CD4-positive, CD25-positive, alpha-beta regulatory T cell (primary cell): ENCODE data around the gene RAB19. TPM values are rescaled to one million over a fixed set of nuclear protein-coding genes. Genes with fewer than 3 reads are reported as not detected.

Source experiments
- ATAC-seq, 2 donors: fragments of 150-1000 bp; cut with Tn5 transposase; one replicate each; pipeline ENCODE4 v1.10.0; 2021; ENCODE audit warnings: low read depth in 2 of 2, moderate number of reproducible peaks in 2 of 2, moderate library complexity in 1 of 2
- DNase-seq, 3 donors: peaks; one replicate each; pipeline versions ENCODE4 v3.0.0 to v3.0.0-alpha.2; 2012 to 2022; ENCODE audit warnings: mixed read lengths in 1 of 3
- H3K27ac ChIP-seq: one replicate; pipeline ENCODE4 v1.7.0; 2013; ENCODE audit warnings: mild to moderate bottlenecking, low read length; ENCODE audit not compliant: insufficient read depth, poor library complexity, severe bottlenecking
- H3K27me3 ChIP-seq: one replicate; pipeline ENCODE4 v1.7.0; 2013; ENCODE audit warnings: low read length; ENCODE audit not compliant: control insufficient read depth, insufficient read depth
- H3K36me3 ChIP-seq: one replicate; pipeline ENCODE4 v1.7.0; 2013; ENCODE audit warnings: mild to moderate bottlenecking, low read length, moderate library complexity; ENCODE audit not compliant: control insufficient read depth, insufficient read depth
- H3K4me1 ChIP-seq: 2 replicates; pipeline ENCODE4 v1.7.0; 2013; ENCODE audit warnings: mild to moderate bottlenecking, low read length; ENCODE audit not compliant: insufficient read depth, control insufficient read depth, poor library complexity, severe bottlenecking
- H3K4me3 ChIP-seq: one replicate; pipeline ENCODE4 v1.7.0; 2013; ENCODE audit warnings: low read depth, mild to moderate bottlenecking, low read length, moderate library complexity
- H3K9me3 ChIP-seq, 2 experiments: 1 replicate in 1 of 2; 2 replicates in 1 of 2; pipeline ENCODE4 v1.7.0; 2013; ENCODE audit warnings: low read length in 2 of 2, mild to moderate bottlenecking in 1 of 2, moderate library complexity in 1 of 2; ENCODE audit not compliant: control insufficient read depth in 2 of 2
- H3K27ac Mint-ChIP-seq, 3 donors: one replicate each; pipeline ENCODE4 v1.8.0; 2020 to 2022; ENCODE audit warnings: mild to moderate bottlenecking in 3 of 3, mixed read lengths in 3 of 3, moderate library complexity in 2 of 3
- H3K27me3 Mint-ChIP-seq: one replicate; pipeline ENCODE4 v1.8.0; 2022; ENCODE audit warnings: mild to moderate bottlenecking, mixed read lengths
- H3K36me3 Mint-ChIP-seq: one replicate; pipeline ENCODE4 v1.8.0; 2020; ENCODE audit warnings: mixed read lengths
- H3K4me1 Mint-ChIP-seq, 4 donors: one replicate each; pipeline ENCODE4 v1.8.0; 2020 to 2022; ENCODE audit warnings: mixed read lengths in 4 of 4, mild to moderate bottlenecking in 1 of 4
- H3K4me3 Mint-ChIP-seq, 4 donors: one replicate each; pipeline ENCODE4 v1.8.0; 2020 to 2022; ENCODE audit warnings: mild to moderate bottlenecking in 4 of 4, mixed read lengths in 4 of 4, moderate library complexity in 3 of 4
- H3K9me3 Mint-ChIP-seq, 7 donors: one replicate each; pipeline ENCODE4 v1.8.0; 2020 to 2022; ENCODE audit warnings: mixed read lengths in 7 of 7, mild to moderate bottlenecking in 3 of 7, moderate library complexity in 2 of 7
- polyA plus RNA-seq, 4 donors: library from polyadenylated mRNA; unstranded; fragments of 300-500 nt; fragmentation: Illumina TruSeq; gene quantifications; one replicate each; pipeline ENCODE4 v1.2.3, GENCODE V29; 2021
- total RNA-seq: library from RNA; stranded (reverse); gene quantifications from one replicate; pipeline ENCODE4 v1.2.3, GENCODE V29; 2022

The RAB19 gene
- total and polyA plus RNA-seq, 5 donors from 2014 or later = 2.1 to 6.7 (median 3.8) TPM

- DNase-seq (no peak), ATAC-seq (no peak)
- Histone ChIP-seq H3K4me1 (no peaks in the 10 kb centered on the region), H3K9me3 (no peaks in the 10 kb centered on the region), H3K27ac (no peak overlapping the region), H3K27me3 (no peaks in the 10 kb centered on the region), H3K36me3 (peaks cover 86% of the 10 kb centered on the region), H3K4me3 (no peak overlapping the region)
- Mint-ChIP-seq H3K27ac (peak overlapping the region in 1 of 3 donors; percentile 17), H3K4me1 (peaks cover 13 to 32% (median 24%) of the 10 kb centered on the region in 4 donors), H3K4me3 (no peak overlapping the region), H3K36me3 (peaks cover 58% of the 10 kb centered on the region), H3K27me3 (no peaks in the 10 kb centered on the region), H3K9me3 (peaks cover 0 to 5% (median 0%) of the 10 kb centered on the region in 7 donors)
Observed at GRCh38 chr7:140456551-140457051, 52.7 kb downstream of the RAB19 start.

- DNase-seq (no peak), ATAC-seq (no peak)
- H3K4me1 Mint-ChIP-seq = peaks cover 18 to 31% (median 23%) of the 10 kb centered on the region in 4 donors
- Histone ChIP-seq H3K9me3 (no peaks in the 10 kb centered on the region), H3K27ac (no peak overlapping the region), H3K36me3 (peaks cover 87% of the 10 kb centered on the region), H3K4me3 (no peak overlapping the region), H3K4me1 (no peaks in the 10 kb centered on the region), H3K27me3 (no peaks in the 10 kb centered on the region)
- H3K27me3 Mint-ChIP-seq = no peaks in the 10 kb centered on the region
- no peak overlapping the region for H3K4me3 Mint-ChIP-seq
- H3K27ac Mint-ChIP-seq = no peak overlapping the region
- peaks cover 47% of the 10 kb centered on the region for H3K36me3 Mint-ChIP-seq
- peaks cover 0 to 5% (median 0%) of the 10 kb centered on the region in 7 donors for H3K9me3 Mint-ChIP-seq
Observed at GRCh38 chr7:140458201-140458600, 54.3 kb downstream of the RAB19 start.

GRCh38 chr7:140458916-140459315 is 55.1 kb downstream of the RAB19 start:
- DNase-seq (no peak), ATAC-seq (no peak)
- no peaks in the 10 kb centered on the region for H3K27me3 Mint-ChIP-seq
- Histone ChIP-seq H3K27me3 (no peaks in the 10 kb centered on the region), H3K36me3 (peaks cover 84% of the 10 kb centered on the region), H3K4me3 (no peak overlapping the region), H3K27ac (no peak overlapping the region), H3K9me3 (no peaks in the 10 kb centered on the region), H3K4me1 (no peaks in the 10 kb centered on the region)
- no peak overlapping the region for H3K27ac Mint-ChIP-seq
- H3K4me3 Mint-ChIP-seq = peak overlapping the region in 1 of 4 donors; percentile 49
- peaks cover 16 to 31% (median 23%) of the 10 kb centered on the region in 4 donors for H3K4me1 Mint-ChIP-seq
- H3K9me3 Mint-ChIP-seq = peaks cover 0 to 2% (median 0%) of the 10 kb centered on the region in 7 donors
- H3K36me3 Mint-ChIP-seq = peaks cover 47% of the 10 kb centered on the region

GRCh38 chr7:140463111-140463510 is 59.3 kb downstream of the RAB19 start:
- Histone ChIP-seq H3K4me1 (no peaks in the 10 kb centered on the region), H3K36me3 (peaks cover 73% of the 10 kb centered on the region), H3K27me3 (no peaks in the 10 kb centered on the region), H3K4me3 (no peak overlapping the region), H3K9me3 (no peaks in the 10 kb centered on the region), H3K27ac (no peak overlapping the region)
- ATAC-seq (no peak), DNase-seq (no peak)
- Mint-ChIP-seq H3K9me3 (peaks cover 0 to under 1% (median 0%) of the 10 kb centered on the region in 7 donors), H3K36me3 (peaks cover 26% of the 10 kb centered on the region), H3K27me3 (no peaks in the 10 kb centered on the region), H3K27ac (no peak overlapping the region), H3K4me3 (no peak overlapping the region), H3K4me1 (peaks cover 10 to 28% (median 17%) of the 10 kb centered on the region in 4 donors)

DNA sequence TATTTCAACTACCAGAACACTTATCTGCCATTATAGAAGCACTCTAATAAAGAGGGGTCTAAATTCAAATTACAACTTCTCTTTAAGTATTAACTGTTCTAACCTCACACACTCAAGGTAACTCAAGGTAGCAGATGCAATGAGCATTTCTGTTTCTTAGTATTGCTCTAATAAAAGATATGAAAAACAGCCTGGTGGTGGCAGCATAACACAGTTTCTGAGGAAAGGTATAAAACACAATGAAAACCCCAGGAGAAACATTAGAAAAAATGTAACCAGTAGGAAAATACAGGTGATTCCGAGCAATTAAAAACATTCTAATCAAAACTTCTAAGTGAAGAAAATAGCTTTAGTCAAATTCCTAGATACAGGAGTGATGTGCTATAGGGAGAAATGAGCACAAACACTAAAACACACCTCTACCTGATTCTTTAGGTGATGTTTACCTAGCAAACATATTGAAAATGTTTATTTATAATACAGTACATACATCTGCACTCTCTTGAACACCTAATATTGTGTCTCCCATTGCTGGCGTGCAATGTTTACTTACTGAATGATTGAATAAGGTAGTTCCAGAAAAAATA is 72.0 kb downstream of the RAB19 start:
- ATAC-seq = no peak
- Mint-ChIP-seq H3K27ac (peak overlapping the region; percentile 48 to 96 (median 92)), H3K4me1 (peaks cover 11 to 61% (median 26%) of the 10 kb centered on the region in 4 donors)

DNA sequence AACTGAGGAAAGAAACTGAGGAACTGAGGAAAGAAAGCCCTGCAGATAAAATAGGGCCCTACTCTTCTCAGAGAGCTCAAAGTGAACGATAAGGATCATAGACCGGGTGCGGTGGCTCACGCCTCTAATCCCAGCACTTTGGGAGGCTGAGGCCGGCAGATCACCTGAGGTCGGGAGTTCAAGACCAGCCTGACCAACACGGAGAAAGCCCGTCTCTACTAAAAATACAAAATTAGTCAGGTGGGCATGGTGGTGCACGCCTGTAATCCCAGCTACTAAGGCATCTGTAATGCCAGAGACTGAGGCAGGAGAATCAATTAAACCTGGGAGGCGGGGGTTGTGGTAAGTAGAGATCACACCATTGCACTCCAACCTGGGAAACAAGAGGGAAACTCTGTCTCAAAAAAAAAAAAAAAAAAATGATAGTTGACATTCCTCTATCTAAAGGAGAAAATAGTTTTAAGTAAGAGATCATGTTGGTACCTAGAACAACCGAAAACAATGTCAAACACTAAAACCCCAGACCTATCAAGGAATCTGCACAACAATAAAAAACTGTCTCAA is 72.9 kb downstream of the RAB19 start:
- ATAC-seq (no peak), DNase-seq (no peak)
- Mint-ChIP-seq H3K27me3 (no peaks in the 10 kb centered on the region), H3K4me3 (peak overlapping the region; percentile 95 to 99 (median 98)), H3K27ac (peak overlapping the region; percentile 92 to 98 (median 96)), H3K36me3 (peaks cover 4% of the 10 kb centered on the region), H3K4me1 (peaks cover 8 to 57% (median 22%) of the 10 kb centered on the region in 4 donors), H3K9me3 (no peaks in the 10 kb centered on the region)
- Histone ChIP-seq H3K9me3 (no peaks in the 10 kb centered on the region), H3K27ac (peak overlapping the region; percentile 78), H3K4me3 (peak overlapping the region; percentile 78), H3K36me3 (peaks cover under 1% of the 10 kb centered on the region), H3K4me1 (peaks cover 28% of the 10 kb centered on the region), H3K27me3 (no peaks in the 10 kb centered on the region)

More for the DNA sequence above, 72.0 kb downstream of the RAB19 start:
- no peaks in the 10 kb centered on the region for H3K27me3 Mint-ChIP-seq
- H3K36me3 ChIP-seq = peaks cover 10% of the 10 kb centered on the region
- H3K27ac ChIP-seq = peak overlapping the region; percentile 78
- peak; percentile 37 to 72 (median 63) for DNase-seq
- peak overlapping the region; percentile 79 to 99 (median 89) for H3K4me3 Mint-ChIP-seq
- no peaks in the 10 kb centered on the region for H3K9me3 Mint-ChIP-seq
- no peaks in the 10 kb centered on the region for H3K9me3 ChIP-seq
- H3K4me1 ChIP-seq = peaks cover 31% of the 10 kb centered on the region
- H3K36me3 Mint-ChIP-seq = peaks cover 7% of the 10 kb centered on the region
- H3K4me3 ChIP-seq = peak overlapping the region; percentile 52
- no peaks in the 10 kb centered on the region for H3K27me3 ChIP-seq
